Endothelial cell of umbilical vein (primary cell): ENCODE measurements around the gene KAZN. TPM values are rescaled to one million over a fixed set of nuclear protein-coding genes. Genes with fewer than 3 reads are reported as not detected.

ENCODE experiments used
- BruUV-seq: library from RNA; stranded (reverse); fragments of 400-500 nt; replicated peaks from 2 replicates; lab custom pipeline; 2021; lab: Mats Ljungman, UMichigan
- CTCF ChIA-PET: fragments of 300-600, 350-600 bp; sonication (Branson Sonifier 250); formaldehyde crosslinking; loops from one replicate; lab custom pipeline; 2021; ENCODE audit warnings: antibody characterized with exemption, inconsistent platforms; lab: Charles Lee
- POLR2A ChIA-PET: fragments of 300-600, 350-600 bp; sonication (Branson Sonifier 250); formaldehyde crosslinking; loops from one replicate; lab custom pipeline; 2021; ENCODE audit warnings: antibody characterized with exemption, inconsistent platforms; lab: Charles Lee
- DNase-seq: peaks from one replicate; pipeline ENCODE4 v3.0.0-alpha.2; 2011; ENCODE audit warnings: low read depth, low spot score
- FAIRE-seq: peaks from 2 replicates; lab custom pipeline; 2011; peaks lifted over from hg19 to GRCh38; lab: Jason Lieb, UNC
- H2AFZ ChIP-seq: 2 replicates; pipeline ENCODE4 v1.6.0; 2012; ENCODE audit warnings: low read depth, low read length, control low read depth, inconsistent platforms
- H3K27ac ChIP-seq: 2 replicates; pipeline ENCODE4 v1.5.1; 2011; ENCODE audit warnings: low read depth, mild to moderate bottlenecking, control low read depth, low read length, moderate library complexity; ENCODE audit not compliant: insufficient read depth
- H3K27me3 ChIP-seq, 2 experiments: 2 replicates each; pipeline versions ENCODE4 v1.6.0 to v1.6.1; 2011; ENCODE audit warnings: low read length in 2 of 2, mixed read lengths in 1 of 2; ENCODE audit not compliant: control insufficient read depth in 2 of 2, insufficient read depth in 2 of 2
- H3K36me3 ChIP-seq, 2 experiments: 2 replicates in 1 of 2; 3 replicates in 1 of 2; pipeline ENCODE4 v1.5.1; 2011; ENCODE audit warnings: low read length in 2 of 2, mild to moderate bottlenecking in 1 of 2, moderate library complexity in 1 of 2; ENCODE audit not compliant: control insufficient read depth in 2 of 2, insufficient read depth in 2 of 2; ENCODE audit errors: extremely low read depth in 1 of 2
- H3K4me1 ChIP-seq: 3 replicates; pipeline ENCODE4 v1.5.1; 2011; ENCODE audit warnings: mild to moderate bottlenecking, low read length; ENCODE audit not compliant: control insufficient read depth, insufficient read depth; ENCODE audit errors: extremely low read depth
- H3K4me2 ChIP-seq: 2 replicates; pipeline ENCODE4 v1.6.1; 2011; ENCODE audit warnings: low read length, control low read depth, mixed read lengths; ENCODE audit not compliant: insufficient read depth
- H3K4me3 ChIP-seq, 3 experiments: fragments of 200-600 bp in 1 of 3; sonication (generic), shearing (Covaris generic) in 1 of 3; replicated peaks in 1 of 3; 2 replicates each; pipeline ENCODE4 v1.5.1; 2011 to 2016; ENCODE audit warnings: control low read depth in 3 of 3, low read length in 3 of 3, mild to moderate bottlenecking in 2 of 3, inconsistent platforms in 1 of 3, low read depth in 1 of 3, moderate library complexity in 1 of 3; ENCODE audit not compliant: insufficient read depth in 1 of 3
- H3K79me2 ChIP-seq: 2 replicates; pipeline ENCODE4 v1.6.0; 2012; ENCODE audit warnings: low read length, inconsistent platforms; ENCODE audit not compliant: control insufficient read depth, insufficient read depth
- H3K9ac ChIP-seq: replicated peaks from 2 replicates; pipeline ENCODE3; 2011; ENCODE audit warnings: low read length, control low read depth; ENCODE audit not compliant: insufficient read depth; ENCODE audit errors: extremely low read depth
- H3K9me1 ChIP-seq: replicated peaks from 3 replicates; pipeline ENCODE4 v1.6.0; 2011; ENCODE audit warnings: mild to moderate bottlenecking, low read length; ENCODE audit not compliant: control insufficient read depth, insufficient read depth; ENCODE audit errors: extremely low read depth
- H3K9me3 ChIP-seq: replicated peaks from 2 replicates; pipeline ENCODE4 v1.5.1; 2012; ENCODE audit warnings: low read length, inconsistent platforms; ENCODE audit not compliant: control insufficient read depth, insufficient read depth
- H4K20me1 ChIP-seq: replicated peaks from 2 replicates; pipeline ENCODE3; 2011; ENCODE audit warnings: mild to moderate bottlenecking, low read length; ENCODE audit not compliant: control insufficient read depth, insufficient read depth; ENCODE audit errors: extremely low read depth
- EZH2 ChIP-seq: IDR thresholded peaks from 2 replicates; pipeline ENCODE4 v1.6.1; 2012; ENCODE audit warnings: borderline replicate concordance, low read depth, mild to moderate bottlenecking, moderate library complexity, low read length, inconsistent platforms; ENCODE audit not compliant: severe bottlenecking
- FOS ChIP-seq: IDR thresholded peaks from 2 replicates; pipeline ENCODE4 v1.6.1; 2011; ENCODE audit warnings: mild to moderate bottlenecking, low read length, moderate library complexity, borderline replicate concordance; ENCODE audit not compliant: insufficient read depth
- GATA2 ChIP-seq: IDR thresholded peaks from 2 replicates; pipeline ENCODE4 v1.7.0; 2011; ENCODE audit warnings: low read depth, mild to moderate bottlenecking, moderate library complexity, mixed read lengths, low read length; ENCODE audit not compliant: insufficient read length, insufficient read depth
- JUN ChIP-seq: IDR thresholded peaks from 2 replicates; pipeline ENCODE4 v1.6.1; 2011; ENCODE audit warnings: borderline replicate concordance, low read depth; ENCODE audit not compliant: insufficient read length, insufficient read depth
- MYC ChIP-seq: IDR thresholded peaks from one replicate; pipeline ENCODE4 v1.6.1; 2011; ENCODE audit warnings: mild to moderate bottlenecking, low read depth, low read length
- POLR2A ChIP-seq: IDR thresholded peaks from 2 replicates; pipeline ENCODE4 v1.6.1; 2012; ENCODE audit warnings: low read depth, mild to moderate bottlenecking, control low read depth, low read length
- POLR2AphosphoS5 ChIP-seq: IDR thresholded peaks from 2 replicates; pipeline ENCODE4 v1.6.1; 2012; ENCODE audit warnings: low read depth, mild to moderate bottlenecking, control low read depth, low read length, moderate library complexity; ENCODE audit not compliant: insufficient read depth
- dilution Hi-C: fragments of 300-500 bp; cut with MboI; formaldehyde crosslinking; loops from one replicate; pipeline ENCODE4 v1.15.0; 2019; ENCODE audit warnings: low sequenced_read_pairs; ENCODE audit not compliant: extremely low pct_ligation_motif_present
- intact Hi-C: fragments of 100-400 bp; cut with micrococcal nuclease; formaldehyde crosslinking; loops from one replicate; pipeline ENCODE4 v1.10.0; 2022
- polyA plus RNA-seq, 4 experiments: library from polyadenylated mRNA; depleted of rRNA in 3 of 4; stranded (reverse) in 3 of 4; unstranded in 1 of 4; fragments of >200 nt; gene quantifications; 2 replicates each; pipeline versions ENCODE4 v1.2.1 to v1.2.3, GENCODE V29; 2011 to 2012; ENCODE audit warnings: missing spikeins in 1 of 4
- total RNA-seq: library from RNA; stranded (reverse); gene quantifications from 2 replicates; pipeline ENCODE4 v1.2.3, GENCODE V29; 2021
- TF ChIP-seq, protein P1 (sequence below), 2 donors: IDR thresholded peaks; 1 replicate in 1 of 2; 2 replicates in 1 of 2; pipeline ENCODE4 v1.5.1; 2011; ENCODE audit warnings: low read length in 2 of 2, mild to moderate bottlenecking in 2 of 2, moderate library complexity in 2 of 2, control low read depth in 1 of 2, inconsistent platforms in 1 of 2, low read depth in 1 of 2; ENCODE audit not compliant: insufficient read depth in 1 of 2; ENCODE audit errors: extremely low read depth in 1 of 2
- TF ChIP-seq, protein P2 (sequence below): IDR thresholded peaks from 2 replicates; pipeline ENCODE4 v1.6.1; 2011; ENCODE audit not compliant: insufficient read depth, insufficient read length

Gene KAZN
- total and polyA plus RNA-seq, 2 donors (not counting 3 experiments of a cell fraction or from before 2014, with no cell fraction given): 1.6 to 5.8 TPM

DNA sequence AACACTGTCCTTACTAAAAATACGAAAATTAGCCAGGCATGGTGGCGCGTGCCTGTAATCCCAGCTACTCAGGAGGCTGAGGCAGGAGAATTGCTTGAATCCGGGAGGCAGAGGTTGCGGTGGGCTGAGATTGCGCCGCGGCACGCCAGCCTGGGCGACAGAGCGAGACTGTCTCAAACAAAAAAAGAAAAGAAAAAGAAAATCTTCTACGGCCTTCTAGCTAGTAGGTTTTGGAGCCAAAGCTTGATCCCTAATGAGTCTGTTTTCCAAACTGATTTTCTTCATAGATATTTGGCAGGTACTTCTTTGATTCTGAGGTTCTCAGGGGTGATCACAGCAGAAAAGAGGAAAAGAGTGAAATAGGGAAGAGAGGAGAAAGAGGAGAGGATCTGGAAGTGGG, 372.7 kb downstream of the KAZN start:
- Histone ChIP-seq H3K9me1 (no peaks in the 10 kb centered on the region), H3K36me3 (no peaks in the 10 kb centered on the region), H3K4me1 (peaks cover 2% of the 10 kb centered on the region), H3K79me2 (no peaks in the 10 kb centered on the region), H2AFZ (no peak overlapping the region), H3K27me3 (no peaks in the 10 kb centered on the region), H3K27ac (no peak overlapping the region), H3K4me2 (no peak overlapping the region), H4K20me1 (no peaks in the 10 kb centered on the region), H3K4me3 (no peak overlapping the region), H3K9me3 (no peaks in the 10 kb centered on the region), H3K9ac (no peak overlapping the region)
- intact Hi-C loops (loop anchor here (2.0 kb wide), 1 partner anchor 38 kb away; no protein-coding TSS in a partner anchor), dilution Hi-C loops (no loop called here)
- DNase-seq: no peak
- POLR2A ChIA-PET: no interaction called here
- TF ChIP-seq, protein P1, sequence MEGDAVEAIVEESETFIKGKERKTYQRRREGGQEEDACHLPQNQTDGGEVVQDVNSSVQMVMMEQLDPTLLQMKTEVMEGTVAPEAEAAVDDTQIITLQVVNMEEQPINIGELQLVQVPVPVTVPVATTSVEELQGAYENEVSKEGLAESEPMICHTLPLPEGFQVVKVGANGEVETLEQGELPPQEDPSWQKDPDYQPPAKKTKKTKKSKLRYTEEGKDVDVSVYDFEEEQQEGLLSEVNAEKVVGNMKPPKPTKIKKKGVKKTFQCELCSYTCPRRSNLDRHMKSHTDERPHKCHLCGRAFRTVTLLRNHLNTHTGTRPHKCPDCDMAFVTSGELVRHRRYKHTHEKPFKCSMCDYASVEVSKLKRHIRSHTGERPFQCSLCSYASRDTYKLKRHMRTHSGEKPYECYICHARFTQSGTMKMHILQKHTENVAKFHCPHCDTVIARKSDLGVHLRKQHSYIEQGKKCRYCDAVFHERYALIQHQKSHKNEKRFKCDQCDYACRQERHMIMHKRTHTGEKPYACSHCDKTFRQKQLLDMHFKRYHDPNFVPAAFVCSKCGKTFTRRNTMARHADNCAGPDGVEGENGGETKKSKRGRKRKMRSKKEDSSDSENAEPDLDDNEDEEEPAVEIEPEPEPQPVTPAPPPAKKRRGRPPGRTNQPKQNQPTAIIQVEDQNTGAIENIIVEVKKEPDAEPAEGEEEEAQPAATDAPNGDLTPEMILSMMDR (IDR thresholded peaks at IDR 0.05; ENCODE audit: extremely low read depth in 1 of 2, insufficient read depth in 1 of 2, low read depth in 1 of 2, low read length in 2 of 2): no peak
- no peak for TF ChIP-seq EZH2
- TF ChIP-seq GATA2: no peak
- TF ChIP-seq, protein P2, sequence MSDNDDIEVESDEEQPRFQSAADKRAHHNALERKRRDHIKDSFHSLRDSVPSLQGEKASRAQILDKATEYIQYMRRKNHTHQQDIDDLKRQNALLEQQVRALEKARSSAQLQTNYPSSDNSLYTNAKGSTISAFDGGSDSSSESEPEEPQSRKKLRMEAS: no peak
- TF ChIP-seq POLR2A: no peak
- CTCF ChIA-PET: no interaction called here
- BruUV-seq: no TSS peak
- no peak for FAIRE-seq

DNA sequence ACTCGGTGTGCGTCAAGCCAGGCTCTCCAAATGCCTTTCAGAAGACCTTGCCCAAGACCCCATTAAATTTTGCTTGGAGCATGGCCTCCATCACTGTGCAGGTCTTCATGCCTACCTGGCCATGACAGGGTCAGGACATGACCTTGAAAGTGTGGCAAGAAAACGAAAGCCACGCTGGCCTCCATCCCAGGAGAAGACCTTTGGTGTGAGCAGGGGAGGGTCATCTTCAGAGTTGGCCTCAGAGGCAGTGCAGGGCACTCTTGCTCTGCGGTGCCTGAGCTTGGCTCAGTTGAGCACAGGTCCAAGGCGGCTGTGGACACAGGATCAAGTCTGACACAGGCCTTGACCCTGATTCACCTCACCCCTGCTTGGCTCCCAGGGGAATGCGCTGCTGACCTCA, 373.6 kb downstream of the KAZN start:
- ChIA-PET CTCF (no interaction called here), POLR2A (no interaction called here)
- no peak overlapping the region for H3K4me3 ChIP-seq
- no peak for DNase-seq
- no peak overlapping the region for H3K4me2 ChIP-seq
- H3K9me3 ChIP-seq: no peaks in the 10 kb centered on the region
- H3K79me2 ChIP-seq: no peaks in the 10 kb centered on the region
- no peak overlapping the region for H3K27ac ChIP-seq
- H3K4me1 ChIP-seq: peaks cover 2% of the 10 kb centered on the region
- H3K9ac ChIP-seq: no peak overlapping the region
- intact Hi-C loops (no loop called here), dilution Hi-C loops (no loop called here)
- FAIRE-seq: no peak
- no peaks in the 10 kb centered on the region for H3K27me3 ChIP-seq
- no peak overlapping the region for H2AFZ ChIP-seq
- H3K9me1 ChIP-seq: no peaks in the 10 kb centered on the region
- no peak for TF ChIP-seq GATA2
- TF ChIP-seq POLR2AphosphoS5: no peak
- no peak for TF ChIP-seq EZH2
- TF ChIP-seq POLR2A: no peak
- TF ChIP-seq, protein P1 (IDR thresholded peaks at IDR 0.05; ENCODE audit: extremely low read depth in 1 of 2, insufficient read depth in 1 of 2, low read depth in 1 of 2, low read length in 2 of 2): no peak
- TF ChIP-seq MYC: no peak
- no peak for TF ChIP-seq JUN
- TF ChIP-seq, protein P2: no peak
- TF ChIP-seq FOS: no peak
- no TSS peak for BruUV-seq
- no peaks in the 10 kb centered on the region for H3K36me3 ChIP-seq
- no peaks in the 10 kb centered on the region for H4K20me1 ChIP-seq
